HPDE6-E6E7 (cell line): Measurements from ENCODE around the gene MC2R.

ENCODE experiments used
- DNase-seq: peaks from one replicate; pipeline ENCODE4 v3.0.0; 2011; ENCODE audit warnings: missing footprints; ENCODE audit errors: extremely low spot score

Gene MC2R

GRCh38 chr18:13915391-13915790, at the start of gene MC2R:
MC2R (minus strand) TSS chr18:13915536; CDS start chr18:13885518, 30,018 bp downstream.
- DNase-seq: no peak

GRCh38 chr18:13945811-13946210, 30.5 kb upstream of the MC2R start:
- no peak for DNase-seq

DNA sequence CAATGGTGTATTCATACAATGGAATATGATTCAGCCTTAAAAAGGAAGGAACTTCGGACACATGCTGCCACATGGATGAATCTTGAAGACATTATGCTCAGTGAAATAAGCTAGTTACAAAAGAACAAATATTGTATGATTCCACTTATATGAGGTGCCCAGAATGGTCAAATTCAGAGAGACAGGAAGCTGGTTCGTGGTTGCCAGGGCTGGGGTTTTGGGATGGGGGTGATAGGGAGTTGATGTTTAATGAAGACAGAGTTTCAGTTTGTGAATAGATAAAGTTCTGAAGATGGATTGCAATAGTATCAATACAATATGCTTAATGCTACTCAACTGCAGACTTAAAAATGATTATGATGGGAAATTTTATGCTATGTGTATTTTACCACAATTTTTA, 28.0 kb upstream of the MC2R start:
- DNase-seq: no peak

GRCh38 chr18:13940326-13940725, 25.0 kb upstream of the MC2R start:
- no peak for DNase-seq

DNA sequence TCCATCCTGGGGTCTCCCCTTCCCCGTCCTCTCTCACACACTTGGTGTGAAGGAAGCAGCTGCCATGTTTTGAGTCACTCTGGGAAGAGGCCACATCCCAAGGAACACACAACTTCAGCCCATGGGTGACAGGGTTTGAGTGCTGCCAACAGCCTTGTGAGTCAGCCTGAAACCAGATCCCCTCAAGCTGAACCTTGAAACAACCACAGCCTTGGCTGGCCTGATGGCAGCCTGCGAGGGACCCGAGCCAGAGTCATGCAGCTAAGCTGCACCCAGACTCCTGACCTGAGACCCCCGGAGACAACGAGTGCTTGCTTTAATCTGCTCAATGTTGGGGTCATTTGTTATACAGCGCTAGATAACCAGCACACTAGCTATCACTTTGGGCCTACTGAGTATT, 19.3 kb upstream of the MC2R start:
- no peak for DNase-seq

DNA sequence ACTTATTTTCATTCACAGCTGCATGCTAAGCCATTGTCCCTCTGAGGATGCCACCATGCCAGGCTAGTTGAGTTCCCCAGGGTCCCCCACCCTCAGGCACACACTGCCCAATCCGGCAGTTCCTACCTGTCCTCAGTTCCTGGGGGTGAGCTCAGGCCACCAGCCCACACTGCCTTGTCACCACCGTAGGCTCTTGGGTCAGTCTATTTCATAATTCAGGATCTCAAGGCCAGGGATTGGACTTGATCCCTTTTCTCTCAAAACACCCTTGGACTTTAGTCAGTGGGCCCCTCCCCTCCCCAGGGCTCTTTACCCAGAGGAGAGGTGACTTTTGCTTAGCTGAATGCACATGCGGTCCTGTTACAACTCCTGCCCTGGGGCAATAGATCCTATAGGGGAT, 18.7 kb upstream of the MC2R start:
- no peak for DNase-seq

- no peak for DNase-seq
Observed at GRCh38 chr18:13932285-13933025, 17.1 kb upstream of the MC2R start.

DNA sequence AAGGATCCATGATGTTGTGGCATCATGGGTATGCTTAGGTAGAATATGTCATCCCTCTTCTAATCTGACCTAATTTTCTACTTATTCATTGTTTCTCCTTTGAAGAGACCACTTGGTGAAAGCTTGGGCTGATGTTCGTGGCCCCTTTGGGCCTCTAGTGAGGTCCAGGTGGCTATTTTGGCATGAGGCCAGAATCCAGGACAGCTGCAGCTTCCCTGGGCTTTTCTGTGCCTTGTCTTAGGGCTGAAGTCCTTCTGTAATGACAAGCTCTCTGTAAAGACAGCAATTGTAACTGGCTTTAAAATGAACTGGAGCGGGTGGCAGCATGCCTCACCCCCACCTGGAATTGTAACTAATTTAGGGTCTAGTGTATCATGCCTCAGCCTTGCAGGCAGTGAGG, 15.6 kb upstream of the MC2R start:
- no peak for DNase-seq

- no peak for DNase-seq
Observed at GRCh38 chr18:13923221-13923620, 7.9 kb upstream of the MC2R start.

- DNase-seq: no peak
Observed at GRCh38 chr18:13918898-13919297, 3.6 kb upstream of the MC2R start.

DNA sequence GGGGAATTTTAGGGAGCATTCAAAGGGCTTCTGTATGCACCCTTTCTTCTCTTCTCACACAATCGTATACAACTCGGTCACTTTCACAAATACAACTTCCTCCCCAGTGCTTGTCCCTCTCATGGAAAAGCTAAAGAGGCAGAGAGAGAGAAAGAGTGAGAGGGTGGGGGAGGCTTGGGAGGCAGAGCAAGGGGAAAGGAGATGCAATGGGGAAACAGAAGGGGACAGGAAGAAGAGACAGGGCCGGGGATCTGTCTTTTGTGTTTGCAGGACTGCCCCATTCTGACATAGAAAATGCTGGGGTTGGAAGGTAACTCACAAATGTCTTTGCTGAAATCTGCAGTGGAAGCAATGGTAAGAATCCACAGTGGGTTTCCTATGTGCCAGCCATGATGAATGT, 2.1 kb upstream of the MC2R start:
- no peak for DNase-seq

DNA sequence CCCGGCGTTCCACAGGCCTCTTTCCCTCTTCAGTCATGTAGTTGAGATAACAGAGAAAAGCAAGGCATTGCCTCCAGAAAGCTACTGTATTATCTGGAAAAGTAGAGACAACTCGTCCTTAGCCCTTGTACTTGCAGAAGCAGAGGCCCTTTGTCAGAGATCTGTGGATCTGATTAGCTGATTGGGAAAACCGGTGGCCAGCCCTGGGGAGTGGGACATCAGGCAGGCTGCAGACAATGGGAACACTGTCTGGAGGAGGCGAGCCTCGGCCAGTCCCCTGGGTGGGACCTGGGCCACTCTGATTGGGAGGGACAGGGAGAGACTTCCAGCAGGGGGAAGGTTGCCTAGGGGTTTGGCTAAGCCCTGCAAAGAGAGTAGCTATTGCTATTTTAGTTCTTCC, 1.2 kb upstream of the MC2R start:
- DNase-seq: no peak

- DNase-seq: no peak
Observed at GRCh38 chr18:13915995-13916431, 677 bp upstream of the MC2R start.

- no peak for DNase-seq
Observed at GRCh38 chr18:13914756-13915155, 580 bp downstream of the MC2R start.

GRCh38 chr18:13914170-13914569, 1.2 kb downstream of the MC2R start:
- no peak for DNase-seq

GRCh38 chr18:13913205-13913604, 2.1 kb downstream of the MC2R start:
- DNase-seq: no peak

DNA sequence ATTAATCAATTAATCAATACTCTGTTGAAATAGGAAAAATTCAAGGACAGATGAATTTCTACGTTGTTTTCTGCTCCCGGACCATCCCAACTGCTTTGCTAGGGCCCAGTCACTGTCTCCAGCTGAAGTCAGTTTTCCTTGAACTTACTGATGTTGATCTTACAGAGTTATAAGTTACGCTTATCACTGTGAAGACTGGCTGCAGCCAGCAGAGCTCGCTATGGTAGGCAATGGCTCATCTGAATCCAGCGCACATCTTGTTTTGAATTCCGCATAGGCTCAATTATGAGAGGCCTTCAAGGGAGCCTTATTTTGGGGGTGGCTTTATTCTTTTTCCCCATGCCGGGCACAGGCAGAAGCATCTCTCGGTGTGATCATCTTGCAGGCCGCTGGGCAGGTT, 2.7 kb downstream of the MC2R start:
- DNase-seq: no peak

- DNase-seq: no peak
Observed at GRCh38 chr18:13910986-13911385, 4.3 kb downstream of the MC2R start.

DNA sequence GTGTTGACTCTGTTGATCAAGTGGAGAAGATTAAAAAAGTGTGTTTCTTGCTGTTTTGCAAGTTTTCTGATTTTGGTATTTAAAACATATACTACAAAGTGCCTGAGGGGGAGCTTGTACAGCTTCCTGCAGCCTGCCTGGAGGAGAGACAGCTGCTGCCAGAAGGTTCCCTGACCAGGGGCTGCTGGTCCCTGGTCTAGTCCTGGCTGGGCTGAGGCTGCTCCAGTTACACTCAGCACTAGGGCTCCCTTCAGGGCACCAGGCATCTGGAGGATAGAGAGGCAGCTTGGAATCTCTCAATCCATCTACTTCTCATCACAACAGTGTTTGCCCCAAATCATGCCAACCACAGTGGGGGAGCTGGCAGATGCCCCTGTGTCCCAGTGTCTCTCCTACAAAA, 4.8 kb downstream of the MC2R start:
- DNase-seq: no peak

- no peak for DNase-seq
Observed at GRCh38 chr18:13909141-13909940, 6.0 kb downstream of the MC2R start.

DNA sequence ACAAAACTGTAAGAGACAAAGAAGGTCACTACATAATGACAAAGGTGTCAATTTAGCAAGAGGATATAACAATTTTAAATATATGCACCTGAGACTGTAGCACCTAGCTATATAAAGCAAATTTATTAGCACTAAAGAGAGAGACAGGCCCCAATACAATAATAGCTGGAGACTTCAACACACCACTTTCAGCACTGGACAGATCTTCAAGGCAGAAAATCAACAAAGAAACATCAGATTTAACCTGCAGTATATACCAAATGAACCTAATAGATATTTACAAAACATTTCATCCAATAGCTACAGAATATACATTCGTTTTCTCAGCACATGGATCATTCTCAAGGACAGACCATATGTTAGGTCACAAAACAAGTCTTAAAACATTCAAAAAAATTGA, 14.7 kb downstream of the MC2R start:
- no peak for DNase-seq

DNA sequence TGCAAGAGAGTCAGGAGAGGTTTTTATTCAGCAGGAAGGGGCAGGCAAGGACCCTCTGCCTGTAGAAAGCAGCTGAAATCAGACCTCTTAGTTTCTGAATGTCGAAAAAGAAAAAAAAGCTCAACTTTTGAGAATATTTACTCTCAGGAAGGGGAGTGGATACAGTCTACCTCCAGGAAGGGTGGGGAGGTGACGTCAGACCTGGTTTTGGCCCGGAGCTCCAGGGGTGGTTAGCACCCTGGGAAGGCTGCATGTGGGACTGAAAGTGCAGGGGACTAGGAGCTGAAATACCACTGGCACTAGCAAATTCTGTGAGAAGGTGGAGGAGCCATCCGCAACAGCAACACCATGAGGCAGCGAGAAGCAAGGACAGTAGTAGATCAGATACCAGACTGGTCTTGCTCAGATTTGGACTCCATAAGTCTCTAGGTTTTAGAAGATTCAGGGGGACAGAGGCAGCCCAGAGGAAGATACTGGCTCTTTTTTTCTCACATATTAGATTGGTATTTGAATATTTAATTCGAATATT, 19.8 kb downstream of the MC2R start:
- DNase-seq: no peak

GRCh38 chr18:13894531-13894930, 20.8 kb downstream of the MC2R start:
- no peak for DNase-seq
